Hematopoietic multipotent progenitor cell treated with erythropoietin and hydrocortisone succinate and interleukin-3 and kit ligand, for 17 days (in vitro differentiated cells): ENCODE results near the gene TEK.

Experiments used
- DNase-seq: peaks from one replicate; pipeline ENCODE4 v3.0.0-alpha.2; 2015; ENCODE audit warnings: low spot score

Gene TEK

DNA sequence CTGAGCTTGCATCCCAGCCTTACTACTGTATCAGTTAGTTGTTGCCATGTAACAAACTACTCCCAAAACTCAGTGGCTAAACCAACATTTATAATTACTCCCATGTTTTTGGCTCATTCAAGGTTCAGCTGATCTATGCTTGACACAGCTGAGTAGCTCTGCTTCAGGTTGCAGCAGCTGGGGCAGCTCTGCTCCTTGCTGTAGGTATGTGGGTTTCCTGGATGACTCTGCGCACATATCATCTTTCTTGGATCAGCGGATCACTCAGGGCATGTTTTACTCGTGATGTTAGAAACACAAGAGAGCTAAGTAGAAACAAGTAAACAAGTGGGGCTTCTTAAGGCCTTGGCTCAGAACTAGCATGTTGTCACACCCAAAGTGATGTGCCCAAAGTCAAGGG lies 15.1 kb downstream of the TEK start:
- no peak for DNase-seq

DNA sequence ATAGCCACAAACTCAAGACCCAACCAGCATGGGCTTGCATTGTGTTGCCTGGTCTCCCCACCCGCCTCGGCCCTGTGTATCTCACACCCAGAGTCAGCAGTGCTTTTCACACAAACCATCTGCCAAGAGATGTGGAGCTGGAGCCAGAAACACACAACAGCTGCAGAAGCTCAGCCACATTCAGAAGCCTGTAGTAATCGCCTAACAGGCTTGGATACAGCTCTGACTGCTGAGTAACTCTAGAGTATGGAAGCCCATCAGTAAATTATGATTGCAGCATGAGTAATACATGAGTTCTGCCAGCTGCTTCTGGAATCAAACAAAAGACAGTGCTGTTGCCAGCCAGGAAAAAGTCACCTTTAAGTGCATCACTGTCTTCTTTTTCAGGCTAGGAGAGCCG lies 16.0 kb downstream of the TEK start:
- no peak for DNase-seq

DNA sequence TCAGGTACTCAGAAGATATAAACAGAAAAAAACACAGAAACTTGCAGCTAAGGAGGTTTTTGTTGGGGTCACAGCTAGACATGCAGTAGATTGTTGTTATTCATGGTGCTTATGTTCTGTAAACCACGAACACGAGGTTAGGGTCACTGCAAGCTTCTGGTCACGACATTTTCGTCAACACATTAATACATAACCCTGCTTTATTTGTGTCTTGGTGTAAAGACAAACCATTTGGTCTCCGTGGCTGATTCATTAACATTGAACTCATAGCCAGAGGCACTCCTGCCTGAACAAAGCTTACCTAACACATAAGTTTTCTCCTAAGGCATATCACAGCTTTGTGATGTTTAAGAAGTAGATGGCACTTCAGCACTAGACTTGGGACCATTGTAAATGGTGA lies 16.9 kb downstream of the TEK start:
- DNase-seq: no peak

DNA sequence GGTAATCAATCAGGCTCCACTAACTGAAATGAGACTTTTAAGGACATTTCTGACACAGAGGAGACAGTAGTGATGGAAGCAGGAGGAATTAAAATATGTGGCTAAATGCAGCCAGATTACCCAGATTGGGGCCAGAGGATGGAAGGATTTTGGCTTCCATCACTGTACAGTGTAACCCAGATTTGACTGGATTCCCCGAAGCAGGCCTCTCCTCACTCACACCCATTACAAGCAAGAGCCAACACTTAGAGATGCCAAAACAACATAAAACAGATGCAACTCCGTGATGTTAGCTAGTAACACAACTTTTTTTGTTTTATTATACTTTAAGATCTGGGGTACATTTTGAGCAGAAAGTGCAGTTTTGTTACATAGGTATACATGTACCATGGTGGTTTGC lies 17.6 kb downstream of the TEK start:
- no peak for DNase-seq

DNA sequence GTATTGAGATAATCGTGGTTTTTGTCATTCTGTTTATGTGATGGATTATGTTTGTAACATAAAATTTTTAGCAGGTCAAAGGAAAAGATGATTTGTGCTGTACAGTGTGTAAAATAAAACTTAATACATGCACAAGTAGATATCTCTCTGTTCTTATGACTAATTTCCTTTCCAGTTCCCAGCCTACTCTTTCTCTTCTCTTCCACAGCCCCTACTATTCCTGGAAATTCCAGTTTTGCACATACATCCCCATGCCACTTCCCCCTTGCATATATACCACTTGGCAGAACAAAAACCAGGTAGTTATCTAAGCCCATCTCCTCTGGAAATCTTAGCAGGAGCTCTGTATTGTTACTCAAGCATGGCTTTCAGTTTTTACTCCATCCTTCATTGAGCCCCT lies 20.2 kb downstream of the TEK start:
- no peak for DNase-seq

DNA sequence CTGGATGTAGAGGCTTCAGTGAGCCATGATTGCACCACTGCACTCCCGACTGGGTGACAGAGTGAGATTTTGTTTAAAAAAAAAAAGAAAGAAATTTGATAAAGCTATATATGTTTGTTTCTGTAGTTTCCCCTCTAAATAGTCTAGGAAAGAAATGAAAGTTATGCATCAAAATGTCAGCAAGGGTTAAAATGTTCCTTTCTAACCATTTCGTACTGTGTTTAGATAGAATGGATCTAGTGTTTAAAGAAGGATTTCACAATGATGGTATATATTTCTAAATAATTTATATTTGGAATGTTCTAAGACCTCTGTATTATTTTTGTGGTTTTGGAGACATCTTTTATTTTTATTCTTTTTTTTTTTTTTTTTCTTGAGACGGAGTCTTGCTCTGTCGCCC lies 22.7 kb downstream of the TEK start:
- DNase-seq: no peak

DNA sequence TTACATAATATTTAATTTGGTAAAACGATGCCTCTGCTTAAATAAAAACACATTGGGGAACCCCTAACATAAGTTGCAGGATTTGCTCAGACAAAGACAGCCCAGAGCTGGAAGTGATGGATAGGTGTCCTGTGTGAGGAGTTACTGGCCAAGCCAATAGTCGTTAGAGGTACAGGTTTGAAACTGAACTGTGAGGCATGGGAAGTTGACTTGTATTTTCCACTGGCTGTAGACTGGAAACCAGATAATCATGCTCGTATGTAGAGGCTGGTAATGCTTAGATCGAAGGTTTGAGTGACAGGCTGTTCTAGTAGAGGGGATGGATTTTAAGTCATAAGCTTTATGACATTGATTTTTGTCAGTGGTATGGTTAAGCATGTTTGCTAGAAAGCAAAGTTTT lies 24.8 kb downstream of the TEK start:
- no peak for DNase-seq

DNA sequence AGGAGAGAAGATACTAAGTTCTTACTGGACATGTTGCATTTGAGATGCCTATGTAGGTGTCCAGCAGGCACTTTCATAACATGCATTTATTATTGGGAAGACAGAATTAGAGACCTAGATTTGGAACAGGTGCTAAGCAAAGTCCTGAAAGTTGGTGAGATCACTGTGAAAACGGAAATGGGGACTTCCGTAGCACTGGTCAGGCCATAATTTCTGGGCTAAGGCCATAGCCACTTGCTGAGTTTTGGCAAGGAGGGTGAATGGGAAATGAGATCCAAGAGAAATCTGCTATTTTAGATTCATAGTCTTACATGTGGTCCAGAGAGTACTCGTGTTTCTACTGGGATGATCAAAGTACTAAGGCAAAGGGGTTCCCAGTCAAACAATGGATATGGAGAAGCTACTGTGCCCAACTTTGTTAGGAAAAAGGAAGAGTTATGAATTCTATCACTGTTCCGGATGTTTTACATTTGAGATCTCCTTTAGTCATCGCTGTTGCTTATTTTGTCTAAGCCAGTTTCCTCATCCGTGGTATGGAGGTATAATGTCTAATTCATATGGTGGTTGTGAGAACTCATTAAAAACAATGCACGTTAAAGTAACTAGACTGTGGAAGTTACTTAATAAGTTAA lies 33.4 kb downstream of the TEK start:
- no peak for DNase-seq

DNA sequence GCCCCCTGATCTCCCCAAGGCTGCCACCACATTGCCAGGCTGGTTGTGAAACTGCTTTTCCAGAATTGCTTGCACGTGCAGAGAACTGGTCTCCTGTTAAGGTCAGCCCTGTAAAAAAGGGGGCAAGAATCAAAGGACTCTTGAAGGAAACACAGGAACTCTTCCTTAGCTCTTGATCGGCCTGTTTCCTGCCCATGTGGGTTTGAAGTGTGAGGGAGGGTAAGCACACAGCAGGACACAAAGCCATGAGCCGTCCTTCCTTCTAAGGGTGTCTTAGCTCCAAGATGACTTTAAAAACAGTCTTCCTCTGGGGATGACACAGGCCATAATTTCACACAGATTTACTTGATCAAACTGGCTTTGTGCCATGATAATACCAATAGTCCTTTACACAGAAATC lies 36.1 kb downstream of the TEK start:
- no peak for DNase-seq

DNA sequence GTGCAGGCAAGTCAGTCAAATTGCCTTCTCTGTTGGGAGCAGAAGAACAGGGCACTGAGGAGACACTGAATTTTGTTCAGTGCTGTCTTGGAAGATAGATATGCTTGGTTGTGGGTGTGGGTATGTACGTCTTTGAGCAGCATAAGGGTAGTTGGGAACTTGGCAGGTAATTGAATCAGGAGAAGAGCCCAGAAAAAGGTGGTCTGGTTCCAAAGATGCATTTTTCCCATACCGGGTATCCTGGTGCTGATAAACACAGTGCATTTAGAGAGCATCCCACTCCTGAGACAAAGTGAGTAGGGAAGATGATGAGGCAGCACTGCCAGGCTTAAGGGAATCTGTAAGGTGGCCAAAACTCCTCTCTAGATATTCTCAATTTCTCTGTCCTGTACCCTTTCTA lies 40.6 kb downstream of the TEK start:
- DNase-seq: no peak

DNA sequence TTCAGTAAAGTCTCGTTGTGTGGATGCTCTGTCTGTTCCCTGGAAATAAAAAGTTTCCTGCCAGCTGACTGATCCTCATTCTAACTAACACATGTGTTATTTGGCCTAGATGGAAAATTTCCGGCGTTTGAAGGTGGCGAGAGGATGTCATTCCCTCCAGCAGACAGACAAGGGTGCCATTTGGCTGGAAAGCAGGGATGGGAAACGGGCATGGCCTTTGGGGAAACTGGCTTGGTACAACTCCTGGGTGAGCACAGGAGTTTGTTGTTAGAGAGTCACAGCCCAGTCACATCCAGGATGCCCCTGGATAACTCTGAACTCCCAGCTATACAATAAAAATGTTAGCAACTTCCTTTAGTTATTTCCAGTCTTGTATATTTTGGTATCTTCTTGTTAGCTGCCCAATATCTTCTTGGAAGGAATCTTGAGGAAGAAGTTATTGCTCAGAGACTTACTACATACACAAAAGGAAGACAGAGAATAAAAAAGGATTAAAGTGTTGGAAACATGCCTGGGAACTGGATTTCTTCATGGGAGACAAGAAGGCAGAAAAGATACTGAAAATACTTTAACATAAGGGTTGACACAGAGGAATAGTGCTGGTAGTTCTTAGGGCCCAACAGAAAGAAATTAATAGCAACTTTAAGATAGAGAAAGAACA lies 41.9 kb downstream of the TEK start:
- DNase-seq: no peak

DNA sequence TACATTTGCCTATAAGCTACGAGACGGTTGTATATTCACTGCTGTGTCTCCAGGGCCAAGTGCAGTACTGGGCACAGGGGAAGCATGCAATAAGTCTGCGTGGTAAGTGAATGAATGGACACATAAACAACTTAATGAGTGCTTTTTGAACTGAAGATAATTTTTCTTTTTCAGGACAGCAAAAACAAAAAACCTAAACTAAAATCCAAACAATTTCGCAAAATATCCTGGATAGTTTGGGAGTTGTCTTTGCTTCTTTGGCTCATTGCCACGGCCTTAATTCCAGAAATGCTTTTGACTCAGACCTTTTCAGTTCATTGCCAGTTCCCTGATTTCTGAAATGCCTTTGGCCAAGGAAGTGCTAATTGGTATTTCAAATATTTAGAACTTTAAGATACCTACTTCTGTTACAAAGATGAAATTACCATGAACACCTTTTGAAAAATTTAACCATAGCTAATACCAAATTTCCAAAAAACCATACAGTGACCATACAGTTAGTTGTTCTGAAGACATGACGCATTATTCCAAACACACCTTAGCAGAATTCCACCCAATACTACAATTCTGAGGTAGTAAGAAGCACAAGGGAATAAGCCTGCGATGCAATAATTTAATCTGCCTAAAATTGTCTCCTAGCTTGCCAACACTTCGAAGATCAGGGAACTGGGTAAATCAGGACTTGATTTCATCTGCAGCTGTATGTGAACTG lies 42.8 kb downstream of the TEK start:
- no peak for DNase-seq

DNA sequence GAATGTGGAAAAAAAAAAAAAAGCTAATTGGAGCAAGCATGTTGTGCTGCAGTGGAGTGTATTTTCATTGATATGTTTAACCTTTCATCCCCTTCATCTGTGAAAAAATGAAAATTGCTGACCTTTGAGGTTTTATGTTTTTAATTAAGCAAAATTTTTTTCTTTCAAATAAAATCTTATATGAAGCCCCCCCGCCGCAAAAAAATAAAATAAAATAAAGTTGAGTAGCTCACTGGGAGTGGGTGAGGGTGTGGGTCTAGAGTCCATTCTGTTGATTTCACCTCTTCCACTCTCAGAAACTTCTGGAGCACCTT lies 43.3 kb downstream of the TEK start:
- DNase-seq: no peak

DNA sequence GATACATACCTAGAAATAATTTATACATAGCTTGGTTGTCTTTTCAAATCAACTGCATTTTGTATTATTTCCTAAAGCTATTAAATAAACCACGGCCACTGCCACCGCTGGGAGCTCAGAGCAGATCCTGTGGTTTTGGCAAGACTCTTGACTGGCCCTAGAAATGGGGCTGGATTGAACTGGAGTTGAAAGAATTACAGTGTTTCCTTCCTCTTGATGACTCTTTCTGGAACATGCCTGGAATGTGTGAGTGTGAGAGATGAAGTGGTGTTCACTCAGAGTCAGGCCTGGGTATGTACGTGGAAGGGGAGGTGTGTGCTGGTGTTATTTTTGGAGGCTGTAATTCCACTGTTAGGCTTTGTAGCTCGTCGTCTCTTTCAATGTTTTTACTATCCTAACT lies 45.9 kb downstream of the TEK start:
- no peak for DNase-seq

DNA sequence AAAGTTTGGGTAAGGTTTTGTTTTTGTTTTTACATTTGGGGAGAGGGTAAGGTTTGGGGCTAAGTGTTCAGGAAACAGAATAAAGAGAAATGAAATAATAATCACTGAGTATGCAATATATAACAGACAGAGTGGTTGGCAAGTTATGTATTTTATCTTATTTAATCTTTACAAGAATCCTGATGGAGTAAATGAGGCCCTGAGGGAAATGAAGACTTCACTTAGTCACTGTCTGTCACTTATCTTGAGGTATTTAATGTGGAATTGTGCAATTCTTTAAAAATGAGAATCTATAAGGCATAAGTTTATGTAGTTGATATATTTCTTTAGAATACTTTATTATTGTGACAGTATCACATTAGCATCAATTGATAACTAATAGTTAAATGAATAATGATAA lies 48.1 kb downstream of the TEK start:
- no peak for DNase-seq

DNA sequence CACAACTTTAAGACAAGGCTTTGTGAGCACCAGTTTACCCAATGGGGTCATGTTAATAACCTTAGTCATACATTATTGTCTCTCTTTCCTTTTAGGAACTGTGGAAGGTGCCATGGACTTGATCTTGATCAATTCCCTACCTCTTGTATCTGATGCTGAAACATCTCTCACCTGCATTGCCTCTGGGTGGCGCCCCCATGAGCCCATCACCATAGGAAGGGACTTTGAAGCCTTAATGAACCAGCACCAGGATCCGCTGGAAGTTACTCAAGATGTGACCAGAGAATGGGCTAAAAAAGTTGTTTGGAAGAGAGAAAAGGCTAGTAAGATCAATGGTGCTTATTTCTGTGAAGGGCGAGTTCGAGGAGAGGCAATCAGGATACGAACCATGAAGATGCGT lies 48.7 kb downstream of the TEK start:
- no peak for DNase-seq

DNA sequence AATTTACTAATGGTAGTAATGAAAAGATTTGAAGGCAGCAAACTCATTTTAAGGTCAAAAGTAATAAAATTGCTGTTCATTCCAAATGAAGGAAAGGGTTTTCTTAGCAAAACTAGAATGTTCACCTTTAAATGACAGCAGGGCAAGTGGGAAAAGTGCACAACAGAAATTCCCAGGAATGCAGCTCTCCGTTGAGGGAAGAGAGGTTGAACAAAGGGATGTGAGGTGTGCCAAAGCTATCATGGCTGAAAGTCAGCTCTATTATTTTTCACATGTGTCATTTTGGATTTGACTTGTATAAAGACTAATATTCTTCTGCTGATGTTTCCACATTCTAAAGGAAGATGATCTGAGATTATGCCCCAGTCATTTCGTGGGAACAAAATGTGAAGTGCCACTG lies 51.6 kb downstream of the TEK start:
- DNase-seq: no peak

DNA sequence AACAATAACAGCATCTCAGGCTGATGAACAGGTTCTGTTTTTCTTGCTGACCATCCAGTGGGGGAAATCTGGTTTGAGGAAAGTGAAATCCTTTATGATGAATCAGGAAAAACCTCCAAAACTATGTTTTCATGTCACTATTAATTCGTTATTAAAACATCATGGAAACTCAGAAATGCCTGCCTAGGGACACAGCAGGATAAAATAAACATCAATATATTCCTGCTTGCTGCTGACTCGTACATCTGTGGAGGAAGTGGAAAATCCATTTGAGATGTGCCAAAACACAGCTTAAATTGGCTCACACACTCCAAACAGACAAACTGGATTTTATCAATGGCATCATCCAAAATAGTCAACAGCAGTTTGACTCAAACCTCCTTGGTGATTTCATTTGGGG lies 53.0 kb downstream of the TEK start:
- no peak for DNase-seq

DNA sequence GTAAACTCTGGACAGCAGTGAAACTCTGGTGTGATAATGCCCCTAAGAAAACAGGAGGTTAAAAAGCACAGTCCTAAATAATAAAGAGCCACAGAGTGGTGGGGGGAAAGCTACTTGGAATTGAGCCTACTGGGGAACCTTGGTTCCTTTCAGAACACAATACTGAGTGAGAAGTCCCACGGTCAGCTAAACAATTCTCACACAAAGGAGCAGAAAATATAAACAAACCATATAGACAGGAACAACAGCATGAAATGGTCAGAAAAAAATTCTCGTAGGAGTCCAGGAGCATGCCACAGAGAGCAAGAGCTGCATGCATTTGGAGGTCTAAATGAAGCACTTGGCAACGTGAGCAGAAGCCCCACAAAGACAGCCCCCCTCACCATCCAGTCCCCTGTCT lies 56.0 kb downstream of the TEK start:
- no peak for DNase-seq

DNA sequence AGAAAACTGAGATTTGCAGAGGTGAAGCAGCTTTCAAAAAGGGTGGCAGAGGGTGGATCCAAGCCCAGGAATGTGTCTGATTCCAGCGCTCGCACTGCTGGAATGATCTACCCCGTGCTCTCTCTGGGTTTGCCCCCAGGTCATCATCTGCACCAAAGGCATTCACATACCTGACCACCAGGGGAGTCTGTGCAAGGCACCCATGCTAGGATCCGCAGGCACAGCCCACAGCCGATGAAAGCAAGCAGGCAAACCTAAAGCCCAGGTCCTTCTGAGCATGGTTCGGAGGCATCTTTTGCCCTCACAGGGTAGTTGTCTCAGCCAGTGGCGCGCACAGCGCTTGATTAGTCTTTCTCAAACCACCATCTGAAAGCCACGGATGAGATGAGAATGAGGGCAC lies 56.6 kb downstream of the TEK start:
- DNase-seq: no peak

DNA sequence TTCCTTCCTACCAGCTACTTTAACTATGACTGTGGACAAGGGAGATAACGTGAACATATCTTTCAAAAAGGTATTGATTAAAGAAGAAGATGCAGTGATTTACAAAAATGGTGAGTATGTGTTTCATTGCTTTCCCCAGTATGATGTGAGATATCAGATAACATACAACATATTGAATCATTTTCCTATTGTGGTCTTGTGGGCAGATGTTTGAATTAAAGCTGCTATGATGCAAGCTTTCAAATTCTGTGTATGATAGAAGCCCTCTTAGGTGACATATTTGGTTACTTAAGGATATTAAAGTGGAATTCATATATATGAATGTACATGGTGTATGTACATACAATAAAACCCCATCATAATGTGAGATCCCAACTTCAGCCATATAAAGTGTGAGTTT lies 59.5 kb downstream of the TEK start:
- no peak for DNase-seq

DNA sequence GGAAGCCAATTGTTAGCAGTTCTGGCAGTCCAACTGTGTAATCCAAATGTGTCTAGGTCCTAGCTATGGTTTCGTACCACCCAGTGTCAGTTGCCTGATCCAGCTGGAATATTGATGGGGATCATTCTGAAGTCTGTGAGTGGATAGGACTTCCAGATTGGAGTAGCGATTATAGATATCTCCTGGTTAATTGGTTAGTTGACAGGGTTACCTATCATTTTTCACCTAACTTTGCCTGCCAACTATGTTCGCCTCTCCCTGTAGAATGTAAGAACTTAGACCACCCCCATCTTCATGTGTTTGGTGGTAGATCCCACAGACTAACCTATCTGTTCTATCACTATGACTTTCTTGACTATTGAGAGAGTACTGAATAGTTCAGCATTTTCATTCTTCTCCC lies 59.9 kb downstream of the TEK start:
- DNase-seq: no peak

DNA sequence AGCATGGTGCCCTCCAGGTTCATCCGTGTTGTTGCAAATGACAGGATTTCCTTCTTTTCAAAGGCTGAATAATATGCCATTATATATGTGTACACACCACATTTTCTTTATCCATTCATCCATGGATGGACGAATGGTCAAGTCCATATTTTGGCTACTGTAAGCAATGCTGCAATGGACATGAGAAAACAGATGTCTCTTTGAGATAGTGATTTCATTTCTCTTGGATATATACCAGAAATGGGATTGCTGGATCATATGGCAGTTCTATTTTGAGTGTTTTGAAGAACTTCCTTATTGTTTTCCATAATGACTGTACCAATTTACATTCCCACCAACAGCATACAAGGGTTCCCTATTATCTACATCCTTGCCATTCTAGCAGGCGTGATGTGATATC lies 67.9 kb downstream of the TEK start:
- no peak for DNase-seq

DNA sequence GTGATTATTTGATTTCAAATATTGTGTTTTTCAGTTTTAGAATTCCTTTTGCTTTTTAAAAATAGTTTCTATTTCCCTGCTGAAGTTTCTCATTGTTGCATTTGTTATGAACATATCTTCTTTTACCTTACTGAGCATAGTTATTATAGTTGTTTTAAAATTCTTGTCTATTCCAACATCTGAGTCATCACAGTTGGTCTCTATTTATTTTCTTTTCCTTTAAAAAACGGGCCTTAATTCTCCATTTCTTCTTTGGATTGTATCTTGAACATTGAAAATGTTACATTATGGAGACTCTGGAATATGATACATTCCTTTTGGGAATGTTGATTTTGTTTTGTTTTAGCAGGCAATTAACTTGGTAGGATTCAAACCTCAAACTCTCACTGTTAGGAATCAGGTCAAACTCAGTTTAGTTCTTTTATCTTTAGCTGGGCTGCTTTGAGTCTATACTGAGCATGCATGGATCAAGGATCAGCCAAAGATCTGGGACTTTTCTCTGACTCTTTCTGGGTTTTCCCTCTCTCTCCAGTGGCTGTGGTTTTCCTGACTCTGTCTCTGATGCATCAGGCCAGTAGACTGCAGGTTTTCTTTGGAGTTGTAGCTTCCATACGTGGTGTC lies 70.3 kb downstream of the TEK start:
- no peak for DNase-seq
